Activated CD4-positive, alpha-beta T cell treated with anti-CD3 and anti-CD28 coated beads for 48 hours (primary cell): Measurements from ENCODE around the gene ERFE.
"Not testable (repeated sequence)": the region's sequence is repeated elsewhere in the genome, so short reads cannot be mapped to it uniquely, and the experiment has no call there.

Experiments
- DNase-seq: peaks from one replicate; pipeline ENCODE4 v3.0.0-alpha.2; 2020

Gene ERFE, protein sequence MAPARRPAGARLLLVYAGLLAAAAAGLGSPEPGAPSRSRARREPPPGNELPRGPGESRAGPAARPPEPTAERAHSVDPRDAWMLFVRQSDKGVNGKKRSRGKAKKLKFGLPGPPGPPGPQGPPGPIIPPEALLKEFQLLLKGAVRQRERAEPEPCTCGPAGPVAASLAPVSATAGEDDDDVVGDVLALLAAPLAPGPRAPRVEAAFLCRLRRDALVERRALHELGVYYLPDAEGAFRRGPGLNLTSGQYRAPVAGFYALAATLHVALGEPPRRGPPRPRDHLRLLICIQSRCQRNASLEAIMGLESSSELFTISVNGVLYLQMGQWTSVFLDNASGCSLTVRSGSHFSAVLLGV

DNA sequence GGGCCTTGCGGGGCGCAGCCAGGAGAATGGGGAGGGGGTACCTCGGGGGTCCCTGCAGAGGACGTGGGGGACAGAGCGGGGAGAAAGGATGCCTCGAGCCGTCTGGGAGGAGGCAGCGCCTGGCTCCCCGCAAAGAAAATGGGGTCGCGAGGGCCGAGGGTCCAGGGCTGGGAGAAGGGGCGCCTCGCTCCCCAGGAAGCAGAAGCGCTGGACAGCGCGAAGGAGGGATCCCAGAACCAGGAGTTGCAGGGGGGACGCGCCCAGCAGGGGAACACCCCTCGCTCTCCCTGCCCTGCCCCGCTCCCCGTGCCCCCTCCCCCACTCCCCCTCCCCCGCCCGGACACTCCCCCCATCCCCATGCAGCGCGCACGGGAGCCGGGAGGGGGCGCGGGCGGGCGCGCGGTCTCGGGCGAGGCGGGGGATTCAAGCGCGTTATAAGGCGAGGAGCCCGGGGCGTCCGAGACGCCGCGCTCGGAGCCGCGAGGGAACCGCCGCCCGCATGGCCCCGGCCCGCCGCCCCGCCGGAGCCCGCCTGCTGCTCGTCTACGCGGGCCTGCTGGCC lies at the start of gene ERFE:
Gene ERFE, plus strand, starts transcription at position 462 of the 562 bp plus-strand sequence. Its CDS starts 38 bp downstream, at position 500.
- DNase-seq: peak; percentile 73

DNA sequence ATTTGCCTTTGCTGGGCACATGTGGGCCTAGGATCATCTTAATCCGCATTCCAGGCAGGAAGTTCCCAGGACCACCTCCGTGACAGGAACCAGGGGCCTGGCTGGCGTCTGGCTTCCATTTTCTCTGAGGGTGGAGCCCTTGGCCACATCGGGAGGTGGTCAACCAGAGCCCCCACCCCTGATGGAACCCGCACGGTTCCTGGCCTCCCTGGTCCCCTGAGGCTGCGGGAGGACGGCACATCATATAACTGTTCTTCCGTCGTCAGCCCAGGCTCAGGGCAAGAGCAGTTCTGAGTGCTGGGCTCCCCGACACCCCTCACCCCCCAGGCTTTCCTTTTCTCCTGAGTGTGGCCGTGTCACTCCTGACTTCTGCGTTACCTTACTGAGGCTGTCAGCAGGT lies 45.2 kb upstream of the ERFE start:
- DNase-seq: no peak

DNA sequence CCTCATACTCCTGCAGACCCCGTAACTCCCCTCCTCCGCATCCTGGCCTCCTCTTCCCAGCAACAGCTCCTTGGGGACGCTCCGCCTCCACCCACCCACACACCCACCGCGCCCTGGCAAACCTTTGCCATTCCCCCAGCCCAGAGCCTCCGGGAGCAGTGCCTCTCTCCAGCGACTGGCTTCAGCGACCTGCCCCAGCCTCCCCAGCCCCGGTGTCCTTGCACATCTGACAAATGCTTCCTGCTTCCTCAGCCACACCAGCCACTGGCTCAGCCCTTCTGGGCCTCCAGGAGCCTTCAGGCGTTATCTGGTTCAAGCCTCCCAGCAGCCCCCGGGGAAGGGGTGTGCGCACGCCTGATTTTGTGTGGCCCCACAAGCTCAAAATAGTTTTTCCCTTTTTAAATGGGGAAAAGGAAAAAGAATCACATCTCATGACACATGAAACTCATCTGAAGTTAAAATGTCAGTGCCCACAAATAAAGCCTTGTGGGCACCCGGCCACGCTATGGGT lies 44.4 kb upstream of the ERFE start:
- no peak for DNase-seq

DNA sequence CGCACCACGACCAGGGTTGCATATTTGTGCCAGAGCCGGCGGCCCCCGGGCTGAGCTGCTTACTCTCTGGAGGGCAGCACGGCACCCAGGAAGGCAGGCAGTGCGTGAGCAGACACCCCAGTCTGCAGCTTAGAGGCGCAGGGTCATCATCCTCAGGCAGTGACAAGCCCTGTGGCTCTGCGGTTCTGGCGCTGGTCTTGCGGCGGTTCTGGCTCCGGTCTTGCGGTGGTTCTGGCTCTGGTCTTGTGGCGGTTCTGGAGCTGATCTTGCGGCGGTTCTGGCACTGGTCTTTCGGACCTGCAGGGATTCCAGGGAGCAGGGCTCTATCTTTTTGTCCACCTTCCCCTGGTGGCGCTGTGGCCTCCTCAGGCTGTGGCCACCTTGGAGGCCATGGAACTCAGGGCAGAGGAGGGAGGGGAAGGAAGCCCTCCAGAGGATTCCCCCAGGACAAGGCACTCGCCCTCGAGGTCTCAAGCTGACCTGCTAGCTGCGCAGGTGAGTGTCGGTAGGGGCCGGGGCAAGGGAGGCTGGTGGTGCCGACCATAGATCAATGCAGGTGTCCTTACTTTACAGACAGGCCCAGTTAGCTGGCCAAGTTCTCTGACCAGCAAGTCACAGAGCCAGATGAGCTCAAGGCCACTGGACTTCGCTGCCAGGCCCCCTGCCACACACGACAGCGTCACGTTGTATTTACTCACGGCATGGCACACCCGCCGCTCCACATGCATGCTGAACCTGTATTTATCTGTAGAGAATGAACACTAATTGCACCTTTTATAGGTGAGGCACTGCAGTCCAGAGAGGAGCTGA lies 43.7 kb upstream of the ERFE start:
- DNase-seq: no peak

DNA sequence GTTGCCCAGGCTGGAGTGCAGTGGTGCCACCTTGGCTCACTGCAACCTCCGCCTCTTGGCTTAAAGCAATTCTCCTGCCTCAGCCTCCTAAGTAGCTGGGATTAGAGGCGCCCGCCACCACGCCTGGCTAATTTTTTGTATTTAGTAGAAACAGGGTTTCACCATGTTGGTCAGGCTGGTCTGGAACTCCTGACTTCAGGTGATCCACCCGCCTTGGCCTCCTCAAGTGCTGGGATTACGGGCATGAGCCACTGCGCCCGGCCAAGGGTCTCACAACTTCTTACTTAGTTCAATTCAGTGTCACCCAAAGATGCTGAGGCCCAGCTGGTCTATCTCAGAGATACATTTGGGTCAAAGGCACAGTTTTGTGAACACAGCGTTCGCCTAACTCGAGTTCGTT lies 43.1 kb upstream of the ERFE start:
- not testable (repeated sequence) for DNase-seq

DNA sequence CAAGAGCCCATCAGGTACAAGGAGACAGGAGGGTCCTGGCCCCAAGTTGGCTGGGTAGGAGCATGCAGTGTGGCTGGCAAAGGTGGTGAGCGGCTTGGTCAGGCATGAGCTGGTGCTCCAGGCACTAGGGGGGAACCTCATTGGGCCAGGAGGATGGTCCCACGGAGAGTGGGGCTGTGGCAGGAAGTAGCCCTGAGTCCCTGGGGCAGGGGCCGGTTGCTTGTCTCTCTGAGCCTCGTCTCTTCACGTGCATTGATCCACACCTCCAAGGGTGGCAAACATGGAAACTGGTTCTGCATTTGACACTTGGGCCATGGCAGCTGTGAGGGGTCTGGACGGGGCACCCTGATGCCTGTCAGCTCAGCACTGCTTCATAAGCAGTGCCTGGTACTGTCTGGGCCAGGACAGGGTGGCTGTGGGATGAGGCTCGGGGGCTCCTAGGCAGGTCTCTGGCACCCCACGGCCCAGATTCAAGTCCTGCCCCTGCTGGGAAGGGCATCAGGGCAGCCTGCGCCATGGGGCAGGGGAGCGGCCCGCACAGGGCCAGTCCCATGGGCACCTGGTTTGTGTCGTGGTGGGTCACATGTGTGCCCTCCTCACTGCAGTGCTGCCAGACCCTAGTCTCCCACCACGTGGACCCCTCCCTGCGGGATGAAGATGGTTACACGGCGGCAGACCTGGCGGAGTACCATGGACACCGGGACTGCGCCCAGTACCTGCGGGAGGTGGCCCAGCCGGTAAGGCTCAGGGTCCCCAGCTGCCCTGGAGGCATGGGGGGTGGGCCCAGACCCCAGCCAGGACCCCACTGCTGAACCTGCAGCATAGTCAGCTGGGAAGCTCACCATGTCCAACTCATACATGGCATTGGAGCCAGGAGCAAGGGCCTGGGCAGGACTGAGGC lies 42.2 kb upstream of the ERFE start:
- no peak for DNase-seq

DNA sequence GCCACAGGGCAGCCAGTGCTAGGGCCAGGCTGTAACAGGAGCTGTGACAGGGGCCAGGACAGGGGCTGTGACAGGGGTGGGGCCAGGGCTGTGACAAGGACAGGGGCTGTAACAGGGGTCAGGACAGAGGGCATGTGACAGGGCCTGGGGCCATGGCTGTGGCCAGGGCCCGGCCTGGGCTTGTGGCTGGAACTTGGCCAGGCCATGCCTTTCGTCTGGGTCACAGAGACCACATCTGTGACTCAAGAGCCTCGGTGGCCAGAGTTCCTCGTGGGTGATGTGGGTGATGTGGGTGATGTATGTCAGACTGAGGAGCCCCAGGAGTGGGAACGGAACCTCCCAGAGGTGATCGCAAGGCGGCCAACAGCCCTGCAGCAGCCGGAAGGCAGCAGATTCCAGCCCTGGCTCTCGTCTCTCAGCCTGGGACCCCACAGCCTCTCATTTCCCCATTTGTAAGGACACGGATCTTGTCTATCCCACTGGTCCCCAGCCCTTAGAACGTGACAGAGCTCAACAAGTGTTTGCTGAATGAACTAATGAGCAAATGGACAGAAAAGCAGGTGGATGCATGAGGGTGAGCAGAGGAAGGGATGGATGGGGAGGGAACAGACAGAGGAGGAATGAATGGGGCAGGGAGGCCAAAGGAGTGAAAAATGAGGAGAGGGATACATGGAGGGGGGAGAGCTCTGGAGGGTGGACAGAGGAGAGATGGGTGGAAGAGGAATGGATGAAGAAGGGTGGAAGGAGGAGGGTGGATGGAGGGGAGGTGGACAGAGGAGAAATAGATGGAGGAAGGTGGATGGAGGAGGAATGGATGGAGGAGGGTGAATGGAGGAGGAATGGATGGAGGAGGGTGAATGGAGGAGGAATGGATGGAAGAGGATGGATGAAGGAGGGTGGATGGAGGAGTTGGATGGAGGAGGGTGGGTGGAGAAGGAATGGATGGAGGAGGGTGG lies 41.3 kb upstream of the ERFE start:
- no peak for DNase-seq

DNA sequence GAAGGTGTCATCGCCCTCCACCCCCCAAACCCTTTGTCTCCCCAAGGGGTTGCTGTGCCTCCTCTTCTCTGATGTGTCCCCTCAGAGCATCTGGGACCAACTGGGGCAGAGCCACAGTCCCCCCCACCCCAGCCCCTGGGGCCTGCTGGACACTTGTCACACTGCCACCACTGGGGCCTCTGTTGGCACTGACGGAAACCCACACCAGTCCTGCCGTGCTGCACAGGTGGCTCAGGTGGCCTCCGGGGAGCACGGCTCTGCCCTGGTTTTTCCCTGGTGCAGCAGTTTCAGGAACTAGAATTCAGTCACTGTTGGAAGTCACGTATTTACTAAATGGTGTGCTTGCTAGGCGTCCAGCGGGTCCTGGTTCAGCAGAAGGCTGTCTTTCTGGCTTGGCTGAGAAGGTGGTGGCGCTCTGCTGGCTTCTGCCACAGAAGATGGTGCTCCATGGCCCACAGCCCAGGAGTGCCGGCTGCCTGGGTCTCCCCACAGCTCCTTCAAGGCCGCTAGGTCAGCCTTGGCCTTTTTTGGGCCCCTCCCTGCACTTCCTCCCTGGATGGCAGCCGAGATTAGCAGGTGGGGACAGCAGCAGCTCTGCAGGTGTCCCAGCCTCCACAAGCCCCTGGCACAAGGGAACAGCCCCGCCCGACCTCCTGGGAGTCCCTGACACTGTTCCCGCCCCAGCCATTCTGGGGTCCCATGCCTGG lies 38.9 kb upstream of the ERFE start:
- no peak for DNase-seq

DNA sequence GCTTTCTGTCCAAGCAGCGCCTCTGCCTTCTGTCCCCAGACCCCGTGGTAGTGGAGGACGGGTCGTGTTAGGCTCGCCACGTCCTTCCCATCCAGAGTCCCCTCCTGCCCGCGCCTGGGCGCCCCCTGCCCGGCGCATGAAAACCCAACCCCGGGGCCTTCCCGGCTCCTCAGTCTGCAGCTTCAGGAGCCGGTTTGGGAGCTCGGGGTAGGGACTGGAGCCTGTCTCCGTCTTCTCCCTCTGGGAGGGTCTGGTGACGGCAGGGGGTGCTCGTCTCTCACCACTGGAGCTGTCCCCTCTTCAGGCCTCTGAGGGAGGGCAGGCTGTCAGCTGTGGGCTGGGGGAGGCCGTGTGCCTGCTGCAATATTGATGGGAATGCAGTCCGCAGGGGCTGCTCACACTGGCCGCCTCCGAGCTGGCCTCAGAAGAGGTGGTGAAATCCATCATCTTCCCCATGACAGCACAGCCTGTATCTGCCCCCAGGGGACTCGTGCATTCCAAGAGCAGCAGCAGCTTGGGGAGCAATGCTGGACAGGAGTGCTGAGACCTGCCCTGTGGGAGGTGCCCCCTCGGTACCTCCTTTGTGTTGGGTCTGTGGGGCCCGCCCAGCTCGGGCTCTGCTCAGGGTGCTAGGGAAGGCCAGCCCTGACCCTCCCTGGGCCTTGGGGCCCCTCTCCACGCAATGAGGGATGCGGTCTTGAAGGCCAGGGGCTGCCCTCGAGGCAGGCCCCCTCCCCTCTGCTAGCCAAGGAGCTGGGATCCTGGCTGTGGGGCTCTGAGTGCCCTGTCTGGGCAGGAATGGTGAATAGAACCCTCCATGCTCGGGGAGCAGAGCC lies 38.1 kb upstream of the ERFE start:
- DNase-seq: no peak

DNA sequence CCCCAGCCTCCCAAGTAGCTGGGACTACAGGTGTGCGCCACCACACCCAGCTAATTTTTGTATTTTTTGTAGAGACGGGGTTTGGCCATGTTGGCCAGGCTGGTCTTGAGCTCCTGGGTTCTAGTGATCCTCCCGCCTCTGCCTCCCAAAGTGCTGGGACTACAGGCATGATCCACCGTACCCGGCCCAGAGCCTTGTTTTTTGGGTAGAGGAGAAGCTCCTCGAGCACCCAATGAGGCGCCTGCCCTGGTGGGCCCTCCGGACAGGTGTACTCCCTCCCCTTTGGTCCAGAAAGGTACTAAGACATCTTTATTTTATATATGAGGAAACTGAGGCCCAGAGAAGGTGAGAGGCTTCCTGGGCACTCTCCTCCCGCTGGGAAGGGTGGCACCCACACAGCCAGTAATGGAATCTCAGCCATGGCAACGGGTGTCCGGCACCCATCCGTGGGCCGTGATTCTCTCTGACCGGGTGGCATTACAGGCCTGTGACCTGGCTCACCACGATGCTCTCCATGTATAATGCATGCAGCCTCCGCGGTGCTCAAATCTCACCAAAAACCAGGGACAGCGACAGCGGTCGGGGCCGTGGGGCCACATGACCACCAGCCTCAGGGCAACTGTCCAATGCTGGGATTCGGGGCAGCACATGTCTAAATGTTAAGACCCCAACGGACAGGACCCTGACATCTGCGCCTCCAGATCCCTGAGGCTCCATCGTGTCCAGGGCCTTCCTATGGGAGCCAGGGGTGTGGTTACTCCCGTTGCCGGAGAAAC lies 37.1 kb upstream of the ERFE start:
- DNase-seq: no peak

DNA sequence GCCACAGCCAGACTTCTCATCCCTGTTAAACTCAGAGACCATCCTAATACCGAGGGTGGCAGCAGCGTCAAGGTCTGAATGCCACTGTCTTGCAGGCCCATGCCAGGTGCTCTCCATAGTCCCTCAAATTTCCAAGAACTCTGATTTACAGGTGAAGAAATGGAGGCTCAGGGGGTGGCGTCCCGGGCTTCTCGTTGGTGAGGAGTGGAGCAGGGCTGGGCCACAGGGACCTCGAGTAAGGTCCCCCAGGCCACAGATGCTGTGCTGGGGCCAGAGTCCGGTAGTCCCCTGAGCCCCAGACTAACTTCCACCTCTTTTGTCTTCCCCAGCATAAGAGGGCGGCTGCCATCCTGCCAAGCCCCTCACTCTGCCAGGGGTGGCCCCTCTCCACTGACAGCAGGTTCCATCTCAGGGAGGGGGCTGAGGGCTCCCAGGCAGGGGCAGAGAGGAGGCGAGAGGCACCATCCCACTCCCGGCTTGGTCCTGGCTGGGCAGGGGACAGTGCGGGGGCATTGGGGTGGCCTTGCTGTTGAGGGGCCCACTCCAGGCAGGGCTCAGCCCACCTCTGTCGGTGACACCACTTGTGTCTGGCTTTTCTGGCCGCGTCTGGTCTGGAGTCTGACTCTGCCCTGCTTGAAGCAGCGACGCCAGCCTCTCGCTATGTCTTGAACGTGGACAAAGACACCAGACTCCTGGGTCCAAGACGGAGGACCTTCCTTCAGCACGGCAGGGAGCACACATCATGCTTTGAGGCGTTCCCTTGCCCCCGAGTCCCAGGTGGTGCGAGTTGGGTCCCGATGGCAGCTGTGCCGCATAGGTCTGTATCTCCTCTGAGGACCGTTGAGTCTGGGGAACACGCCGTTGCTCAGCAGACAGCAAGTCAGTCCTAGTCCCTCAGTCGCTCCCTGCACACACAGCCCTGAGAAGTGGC lies 36.2 kb upstream of the ERFE start:
- no peak for DNase-seq

DNA sequence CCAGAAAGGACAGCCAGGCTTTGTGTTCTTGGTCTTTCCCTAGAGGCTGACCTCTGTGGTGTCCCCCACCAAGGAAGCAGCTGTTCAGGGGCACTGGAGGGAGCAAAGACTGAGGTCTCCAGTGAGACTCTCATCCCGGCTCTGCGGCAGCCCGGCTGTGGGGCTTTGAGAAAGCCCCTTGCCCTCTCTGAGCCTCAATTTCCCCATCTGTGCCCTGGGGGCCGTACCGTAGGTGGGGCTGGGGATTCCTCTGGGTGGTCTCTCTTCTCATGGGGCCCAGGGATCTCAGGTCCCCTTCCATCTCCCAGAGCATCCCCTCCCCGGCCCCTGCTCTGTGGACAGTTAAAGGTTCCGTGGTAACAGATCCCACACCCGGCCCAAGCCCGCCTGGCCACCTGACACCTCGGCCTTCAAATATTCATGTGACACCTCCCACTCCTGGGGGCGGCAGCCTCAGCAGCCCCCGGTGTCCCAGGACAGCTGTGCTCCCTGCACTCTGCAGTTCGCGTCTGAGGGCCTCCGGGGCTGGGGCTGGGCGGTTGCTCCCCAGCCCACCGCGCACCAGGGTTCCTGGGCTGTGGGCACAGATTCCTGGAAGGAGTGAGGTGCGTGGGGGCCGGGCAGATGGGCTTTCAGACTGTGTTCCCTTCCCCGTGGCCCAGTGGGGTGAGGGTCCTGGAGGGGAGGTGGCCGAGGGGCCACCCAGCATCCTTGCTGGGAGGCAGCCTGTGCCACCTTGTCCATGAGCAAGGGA lies 35.4 kb upstream of the ERFE start:
- DNase-seq: no peak

DNA sequence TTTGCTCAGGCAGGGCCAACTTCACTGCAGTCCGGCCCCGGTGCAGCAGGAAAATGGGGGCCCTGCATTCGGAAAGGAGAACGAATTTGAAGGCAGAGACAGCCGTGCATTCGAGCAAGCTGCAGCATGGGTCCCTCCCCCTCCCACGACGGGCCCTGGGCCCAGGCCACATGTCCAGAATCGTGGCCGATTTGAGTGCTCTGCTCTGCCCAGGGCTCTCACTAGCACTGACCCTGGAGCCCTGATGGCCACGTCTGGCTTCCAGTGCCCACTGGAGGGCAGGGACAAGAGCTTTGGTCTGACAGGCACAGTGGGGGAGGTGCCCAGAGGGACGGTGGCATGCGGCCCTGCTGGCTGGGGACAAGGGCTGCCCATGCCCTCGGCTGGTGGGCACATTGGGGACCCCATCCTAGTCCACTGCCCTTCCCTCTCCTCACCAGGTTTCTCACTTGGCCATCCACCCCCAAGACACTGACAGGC lies 34.7 kb upstream of the ERFE start:
- DNase-seq: no peak

DNA sequence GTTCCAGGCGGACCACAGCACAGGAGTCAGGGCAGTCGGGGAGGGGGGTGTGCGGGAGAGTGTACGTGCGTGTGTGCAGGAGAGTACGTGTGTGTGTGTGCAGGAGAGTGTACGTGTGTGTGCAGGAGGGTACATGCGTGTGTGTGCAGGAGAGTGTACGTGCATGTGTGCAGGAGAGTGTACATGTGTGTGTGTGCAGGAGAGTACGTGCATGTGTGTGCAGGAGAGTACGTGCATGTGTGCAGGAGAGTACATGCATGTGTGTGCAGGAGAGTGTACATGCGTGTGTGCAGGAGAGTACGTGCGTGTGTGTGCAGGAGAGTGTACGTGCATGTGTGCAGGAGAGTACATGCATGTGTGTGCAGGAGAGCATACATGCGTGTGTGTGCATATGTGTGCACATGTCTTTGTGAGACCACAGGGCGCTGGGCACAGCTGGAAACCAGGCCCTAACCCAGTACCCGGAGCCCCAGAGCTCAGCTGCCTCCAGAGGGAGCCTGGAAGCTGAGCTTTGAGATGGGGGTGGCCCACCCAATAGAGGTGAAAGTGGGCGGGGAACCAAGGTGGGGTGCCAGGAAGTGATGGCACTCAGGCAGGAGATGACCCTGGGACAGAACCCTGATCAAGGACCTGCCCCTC lies 34.2 kb upstream of the ERFE start:
- no peak for DNase-seq

DNA sequence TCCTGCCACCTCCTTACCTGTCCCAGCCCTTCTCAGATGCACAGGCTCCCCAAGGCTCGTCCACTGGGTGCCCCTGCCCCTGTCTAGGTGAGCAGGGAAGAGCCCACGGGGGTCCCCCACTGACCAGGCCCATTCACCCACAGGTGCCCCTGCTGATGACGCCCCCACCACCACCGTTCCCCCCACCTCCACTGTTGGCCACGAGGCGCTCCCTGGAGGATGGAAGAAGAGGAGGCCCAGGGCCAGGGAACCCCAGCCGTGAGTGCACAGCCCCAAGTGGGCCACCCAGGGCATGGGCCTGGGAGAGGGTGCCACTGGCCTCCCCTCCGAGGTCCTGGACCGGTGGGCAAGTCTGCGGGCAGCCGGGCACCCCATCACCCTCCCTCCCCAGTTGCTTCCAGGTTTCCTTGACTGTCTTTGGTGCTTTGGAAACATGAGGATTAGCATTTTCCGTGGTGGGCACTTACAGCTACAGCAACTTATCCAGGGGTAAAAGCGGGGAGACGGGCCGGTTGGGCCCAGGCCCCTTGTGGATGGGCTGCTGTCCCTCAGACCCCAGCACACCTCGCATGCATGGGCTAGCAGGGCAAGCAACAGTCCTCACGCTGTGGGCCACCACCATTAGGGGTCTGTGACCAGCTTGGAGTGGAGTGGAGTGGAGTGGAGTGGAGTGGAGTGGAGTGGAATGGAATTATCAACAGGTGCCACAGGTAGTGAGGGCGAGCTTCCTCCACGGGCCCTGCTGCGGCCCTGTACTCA lies 33.5 kb upstream of the ERFE start:
- no peak for DNase-seq

DNA sequence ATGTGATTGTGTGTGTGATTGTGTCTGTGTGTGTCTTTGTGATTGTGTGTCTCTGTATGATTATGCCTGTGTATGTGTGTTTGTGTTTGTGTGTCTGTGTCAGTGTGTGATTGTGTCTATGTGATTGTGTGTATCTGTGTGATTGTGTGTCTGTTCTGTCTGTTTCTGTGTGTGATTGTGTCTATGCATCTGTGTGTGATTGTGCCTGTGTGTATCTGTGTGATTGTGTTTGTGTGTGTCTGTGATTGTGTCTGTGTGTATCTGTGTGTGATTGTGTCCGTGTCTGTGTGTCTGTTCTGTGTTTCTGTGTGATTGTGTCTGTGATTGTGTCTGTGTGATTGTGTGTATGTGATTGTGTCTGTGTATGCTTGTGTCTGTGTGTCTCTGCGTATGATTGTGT lies 32.4 kb upstream of the ERFE start:
- no peak for DNase-seq
